ENCODE results near the gene USP17L17. TPM values are rescaled to one million over a fixed set of nuclear protein-coding genes. Genes with fewer than 3 reads are reported as not detected.
"Not testable (repeated sequence)": the region's sequence is repeated elsewhere in the genome, so short reads cannot be mapped to it uniquely, and the experiment has no call there.

USP17L17 gene, protein sequence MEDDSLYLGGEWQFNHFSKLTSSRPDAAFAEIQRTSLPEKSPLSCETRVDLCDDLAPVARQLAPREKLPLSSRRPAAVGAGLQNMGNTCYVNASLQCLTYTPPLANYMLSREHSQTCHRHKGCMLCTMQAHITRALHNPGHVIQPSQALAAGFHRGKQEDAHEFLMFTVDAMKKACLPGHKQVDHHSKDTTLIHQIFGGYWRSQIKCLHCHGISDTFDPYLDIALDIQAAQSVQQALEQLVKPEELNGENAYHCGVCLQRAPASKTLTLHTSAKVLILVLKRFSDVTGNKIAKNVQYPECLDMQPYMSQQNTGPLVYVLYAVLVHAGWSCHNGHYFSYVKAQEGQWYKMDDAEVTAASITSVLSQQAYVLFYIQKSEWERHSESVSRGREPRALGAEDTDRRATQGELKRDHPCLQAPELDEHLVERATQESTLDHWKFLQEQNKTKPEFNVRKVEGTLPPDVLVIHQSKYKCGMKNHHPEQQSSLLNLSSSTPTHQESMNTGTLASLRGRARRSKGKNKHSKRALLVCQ
- total RNA-seq (2014; rRNA removed; shearing (Covaris generic); ENCODE audit: low replicate concordance): not detected in 2 replicates

DNA sequence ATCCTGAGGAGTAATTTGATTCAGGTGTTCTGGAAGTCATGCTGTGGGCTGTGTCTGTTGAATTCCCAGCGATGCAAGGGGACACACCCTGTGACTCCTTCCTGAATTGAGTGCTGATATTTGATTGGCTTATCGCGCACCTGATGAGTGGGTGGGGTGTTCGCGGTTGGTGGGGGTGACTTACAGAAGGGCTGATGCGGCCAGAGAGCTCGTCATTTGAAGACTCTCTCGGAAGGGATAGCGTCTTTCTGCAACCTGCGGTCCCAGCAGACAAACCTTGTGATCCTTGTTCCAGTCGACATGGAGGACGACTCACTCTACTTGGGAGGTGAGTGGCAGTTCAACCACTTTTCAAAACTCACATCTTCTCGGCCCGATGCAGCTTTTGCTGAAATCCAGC is at the start of gene USP17L17:
Gene USP17L17, plus strand, starts transcription at position 301 of the 400 bp plus-strand sequence. Its CDS starts 0 bp downstream, at position 301.
- DNase-seq (ENCODE audit: low read depth); in situ Hi-C loops (cut with HindIII; ENCODE audit: low pct_unique_long_range_greater_than_20kb, low sequenced_read_pairs): not testable (repeated sequence)

DNA sequence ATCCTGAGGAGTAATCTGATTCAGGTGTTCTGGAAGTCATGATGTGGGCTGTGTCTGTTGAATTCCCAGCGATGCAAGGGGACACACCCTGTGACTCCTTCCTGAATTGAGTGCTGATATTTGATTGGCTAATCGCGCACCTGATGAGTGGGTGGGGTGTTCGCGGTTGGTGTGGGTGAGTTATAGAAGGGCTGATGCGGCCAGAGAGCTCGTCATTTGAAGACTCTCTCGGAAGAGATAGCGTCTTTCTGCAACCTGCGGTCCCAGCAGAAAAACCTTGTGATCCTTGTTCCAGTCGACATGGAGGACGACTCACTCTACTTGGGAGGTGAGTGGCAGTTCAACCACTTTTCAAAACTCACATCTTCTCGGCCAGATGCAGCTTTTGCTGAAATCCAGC is 33.3 kb upstream of the USP17L17 start, which contains the start of gene USP17L10:
Gene USP17L10, plus strand, starts transcription at position 301 of the 400 bp plus-strand sequence. Its CDS starts 0 bp downstream, at position 301.
- DNase-seq (ENCODE audit: low read depth); in situ Hi-C loops (cut with HindIII; ENCODE audit: low pct_unique_long_range_greater_than_20kb, low sequenced_read_pairs): not testable (repeated sequence)

DNA sequence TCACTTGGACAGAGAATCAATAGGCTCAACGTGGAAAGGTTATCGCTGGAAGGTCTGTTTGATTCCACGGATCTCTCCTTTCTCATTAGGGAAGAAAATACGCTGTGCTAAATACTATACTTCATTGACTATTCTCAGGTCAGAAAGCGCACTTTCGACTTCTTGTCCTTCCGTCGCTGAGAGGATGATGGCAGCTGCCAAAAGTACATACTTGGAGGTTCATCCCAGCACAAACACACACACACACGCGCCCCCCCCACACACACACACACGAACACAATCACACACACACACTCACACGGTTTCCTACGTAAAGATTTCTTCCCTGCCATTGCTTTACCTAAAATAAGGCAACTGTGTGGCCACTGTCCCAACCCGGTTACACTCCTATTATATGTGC is 29.0 kb upstream of the USP17L17 start:
- DNase-seq (ENCODE audit: low read depth); in situ Hi-C loops (cut with HindIII; ENCODE audit: low pct_unique_long_range_greater_than_20kb, low sequenced_read_pairs): not testable (repeated sequence)

DNA sequence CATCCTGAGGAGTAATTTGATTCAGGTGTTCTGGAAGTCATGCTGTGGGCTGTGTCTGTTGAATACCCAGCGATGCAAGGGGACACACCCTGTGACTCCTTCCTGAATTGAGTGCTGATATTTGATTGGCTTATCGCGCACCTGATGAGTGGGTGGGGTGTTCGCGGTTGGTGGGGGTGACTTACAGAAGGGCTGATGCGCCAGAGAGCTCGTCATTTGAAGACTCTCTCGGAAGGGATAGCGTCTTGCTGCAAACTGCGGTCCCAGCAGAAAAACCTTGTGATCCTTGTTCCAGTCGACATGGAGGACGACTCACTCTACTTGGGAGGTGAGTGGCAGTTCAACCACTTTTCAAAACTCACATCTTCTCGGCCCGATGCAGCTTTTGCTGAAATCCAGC is 28.6 kb upstream of the USP17L17 start, which contains the start of gene USP17L11:
Gene USP17L11, plus strand, starts transcription at position 301 of the 400 bp plus-strand sequence. Its CDS starts 0 bp downstream, at position 301.
- in situ Hi-C loops (cut with HindIII; ENCODE audit: low pct_unique_long_range_greater_than_20kb, low sequenced_read_pairs); DNase-seq (ENCODE audit: low read depth): not testable (repeated sequence)

DNA sequence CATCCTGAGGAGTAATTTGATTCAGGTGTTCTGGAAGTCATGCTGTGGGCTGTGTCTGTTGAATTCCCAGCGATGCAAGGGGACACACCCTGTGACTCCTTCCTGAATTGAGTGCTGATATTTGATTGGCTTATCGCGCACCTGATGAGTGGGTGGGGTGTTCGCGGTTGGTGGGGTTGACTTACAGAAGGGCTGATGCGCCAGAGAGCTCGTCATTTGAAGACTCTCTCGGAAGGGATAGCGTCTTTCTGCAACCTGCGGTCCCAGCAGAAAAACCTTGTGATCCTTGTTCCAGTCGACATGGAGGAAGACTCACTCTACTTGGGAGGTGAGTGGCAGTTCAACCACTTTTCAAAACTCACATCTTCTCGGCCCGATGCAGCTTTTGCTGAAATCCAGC is 23.8 kb upstream of the USP17L17 start, which contains the start of gene USP17L12:
Gene USP17L12, plus strand, starts transcription at position 301 of the 400 bp plus-strand sequence. Its CDS starts 0 bp downstream, at position 301.
- DNase-seq (ENCODE audit: low read depth); in situ Hi-C loops (cut with HindIII; ENCODE audit: low pct_unique_long_range_greater_than_20kb, low sequenced_read_pairs): not testable (repeated sequence)

DNA sequence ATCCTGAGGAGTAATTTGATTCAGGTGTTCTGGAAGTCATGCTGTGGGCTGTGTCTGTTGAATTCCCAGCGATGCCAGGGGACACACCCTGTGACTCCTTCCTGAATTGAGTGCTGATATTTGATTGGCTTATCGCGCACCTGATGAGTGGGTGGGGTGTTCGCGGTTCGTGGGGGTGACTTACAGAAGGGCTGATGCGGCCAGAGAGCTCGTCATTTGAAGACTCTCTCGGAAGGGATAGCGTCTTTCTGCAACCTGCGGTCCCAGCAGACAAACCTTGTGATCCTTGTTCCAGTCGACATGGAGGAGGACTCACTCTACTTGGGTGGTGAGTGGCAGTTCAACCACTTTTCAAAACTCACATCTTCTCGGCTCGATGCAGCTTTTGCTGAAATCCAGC is 19.1 kb upstream of the USP17L17 start, which contains the start of gene USP17L13:
Gene USP17L13, plus strand, starts transcription at position 301 of the 400 bp plus-strand sequence. Its CDS starts 0 bp downstream, at position 301.
- in situ Hi-C loops (cut with HindIII; ENCODE audit: low pct_unique_long_range_greater_than_20kb, low sequenced_read_pairs); DNase-seq (ENCODE audit: low read depth): not testable (repeated sequence)

DNA sequence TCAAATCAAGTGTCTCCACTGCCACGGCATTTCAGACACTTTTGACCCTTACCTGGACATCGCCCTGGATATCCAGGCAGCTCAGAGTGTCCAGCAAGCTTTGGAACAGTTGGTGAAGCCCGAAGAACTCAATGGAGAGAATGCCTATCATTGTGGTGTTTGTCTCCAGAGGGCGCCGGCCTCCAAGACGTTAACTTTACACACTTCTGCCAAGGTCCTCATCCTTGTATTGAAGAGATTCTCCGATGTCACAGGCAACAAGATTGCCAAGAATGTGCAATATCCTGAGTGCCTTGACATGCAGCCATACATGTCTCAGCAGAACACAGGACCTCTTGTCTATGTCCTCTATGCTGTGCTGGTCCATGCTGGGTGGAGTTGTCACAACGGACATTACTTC is 13.4 kb upstream of the USP17L17 start:
- in situ Hi-C loops (cut with HindIII; ENCODE audit: low pct_unique_long_range_greater_than_20kb, low sequenced_read_pairs); DNase-seq (ENCODE audit: low read depth): not testable (repeated sequence)

DNA sequence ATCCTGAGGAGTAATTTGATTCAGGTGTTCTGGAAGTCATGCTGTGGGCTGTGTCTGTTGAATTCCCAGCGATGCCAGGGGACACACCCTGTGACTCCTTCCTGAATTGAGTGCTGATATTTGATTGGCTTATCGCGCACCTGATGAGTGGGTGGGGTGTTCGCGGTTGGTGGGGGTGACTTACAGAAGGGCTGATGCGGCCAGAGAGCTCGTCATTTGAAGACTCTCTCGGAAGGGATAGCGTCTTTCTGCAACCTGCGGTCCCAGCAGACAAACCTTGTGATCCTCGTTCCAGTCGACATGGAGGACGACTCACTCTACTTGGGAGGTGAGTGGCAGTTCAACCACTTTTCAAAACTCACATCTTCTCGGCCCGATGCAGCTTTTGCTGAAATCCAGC is 9.6 kb upstream of the USP17L17 start, which contains the start of gene USP17L15:
Gene USP17L15, plus strand, starts transcription at position 301 of the 400 bp plus-strand sequence. Its CDS starts 0 bp downstream, at position 301.
- in situ Hi-C loops (cut with HindIII; ENCODE audit: low pct_unique_long_range_greater_than_20kb, low sequenced_read_pairs); DNase-seq (ENCODE audit: low read depth): not testable (repeated sequence)

DNA sequence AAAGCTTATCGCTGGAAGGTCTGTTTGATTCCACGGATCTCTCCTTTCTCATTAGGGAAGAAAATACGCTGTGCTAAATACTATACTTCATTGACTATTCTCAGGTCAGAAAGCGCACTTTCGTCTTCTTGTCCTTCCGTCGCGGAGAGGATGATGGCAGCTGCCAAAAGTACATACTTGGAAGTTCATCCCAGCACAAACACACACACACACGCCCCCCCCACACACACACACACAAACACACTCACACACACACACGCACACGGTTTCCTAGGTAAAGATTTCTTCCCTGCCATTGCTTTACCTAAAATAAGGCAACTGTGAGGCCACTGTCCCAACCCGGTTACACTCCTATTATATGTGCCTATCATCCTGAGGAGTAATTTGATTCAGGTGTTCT is 5.2 kb upstream of the USP17L17 start:
- in situ Hi-C loops (cut with HindIII; ENCODE audit: low pct_unique_long_range_greater_than_20kb, low sequenced_read_pairs); DNase-seq (ENCODE audit: low read depth): not testable (repeated sequence)

DNA sequence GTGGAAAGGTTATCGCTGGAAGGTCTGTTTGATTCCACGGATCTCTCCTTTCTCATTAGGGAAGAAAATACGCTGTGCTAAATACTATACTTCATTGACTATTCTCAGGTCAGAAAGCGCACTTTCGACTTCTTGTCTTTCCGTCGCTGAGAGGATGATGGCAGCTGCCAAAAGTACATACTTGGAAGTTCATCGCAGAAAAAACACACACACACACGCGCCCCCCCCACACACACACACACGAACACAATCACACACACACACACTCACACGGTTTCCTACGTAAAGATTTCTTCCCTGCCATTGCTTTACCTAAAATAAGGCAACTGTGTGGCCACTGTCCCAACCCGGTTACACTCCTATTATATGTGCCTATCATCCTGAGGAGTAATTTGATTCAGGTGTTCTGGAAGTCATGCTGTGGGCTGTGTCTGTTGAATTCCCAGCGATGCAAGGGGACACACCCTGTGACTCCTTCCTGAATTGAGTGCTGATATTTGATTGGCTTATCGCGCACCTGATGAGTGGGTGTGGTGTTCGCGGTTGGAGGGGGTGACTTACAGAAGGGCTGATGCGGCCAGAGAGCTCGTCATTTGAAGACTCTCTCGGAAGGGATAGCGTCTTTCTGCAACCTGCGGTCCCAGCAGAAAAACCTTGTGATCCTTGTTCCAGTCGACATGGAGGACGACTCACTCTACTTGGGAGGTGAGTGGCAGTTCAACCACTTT is 4.4 kb downstream of the USP17L17 start, which contains the start of gene USP17L18:
Gene USP17L18, plus strand, starts transcription at position 678 of the 728 bp plus-strand sequence. Its CDS starts 0 bp downstream, at position 678.
- DNase-seq (ENCODE audit: low read depth); in situ Hi-C loops (cut with HindIII; ENCODE audit: low pct_unique_long_range_greater_than_20kb, low sequenced_read_pairs): not testable (repeated sequence)

DNA sequence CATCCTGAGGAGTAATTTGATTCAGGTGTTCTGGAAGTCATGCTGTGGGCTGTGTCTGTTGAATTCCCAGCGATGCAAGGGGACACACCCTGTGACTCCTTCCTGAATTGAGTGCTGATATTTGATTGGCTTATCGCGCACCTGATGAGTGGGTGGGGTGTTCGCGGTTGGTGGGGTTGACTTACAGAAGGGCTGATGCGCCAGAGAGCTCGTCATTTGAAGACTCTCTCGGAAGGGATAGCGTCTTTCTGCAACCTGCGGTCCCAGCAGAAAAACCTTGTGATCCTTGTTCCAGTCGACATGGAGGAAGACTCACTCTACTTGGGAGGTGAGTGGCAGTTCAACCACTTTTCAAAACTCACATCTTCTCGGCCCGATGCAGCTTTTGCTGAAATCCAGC is 9.4 kb downstream of the USP17L17 start, which contains the start of gene USP17L19:
Gene USP17L19, plus strand, starts transcription at position 301 of the 400 bp plus-strand sequence. Its CDS starts 0 bp downstream, at position 301.
- in situ Hi-C loops (cut with HindIII; ENCODE audit: low pct_unique_long_range_greater_than_20kb, low sequenced_read_pairs); DNase-seq (ENCODE audit: low read depth): not testable (repeated sequence)

DNA sequence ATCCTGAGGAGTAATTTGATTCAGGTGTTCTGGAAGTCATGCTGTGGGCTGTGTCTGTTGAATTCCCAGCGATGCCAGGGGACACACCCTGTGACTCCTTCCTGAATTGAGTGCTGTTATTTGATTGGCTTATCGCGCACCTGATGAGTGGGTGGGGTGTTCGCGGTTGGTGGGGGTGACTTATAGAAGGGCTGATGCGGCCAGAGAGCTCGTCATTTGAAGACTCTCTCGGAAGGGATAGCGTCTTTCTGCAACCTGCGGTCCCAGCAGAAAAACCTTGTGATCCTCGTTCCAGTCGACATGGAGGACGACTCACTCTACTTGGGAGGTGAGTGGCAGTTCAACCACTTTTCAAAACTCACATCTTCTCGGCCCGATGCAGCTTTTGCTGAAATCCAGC is 14.1 kb downstream of the USP17L17 start, which contains the start of gene USP17L20:
Gene USP17L20, plus strand, starts transcription at position 301 of the 400 bp plus-strand sequence. Its CDS starts 0 bp downstream, at position 301.
- in situ Hi-C loops (cut with HindIII; ENCODE audit: low pct_unique_long_range_greater_than_20kb, low sequenced_read_pairs); DNase-seq (ENCODE audit: low read depth): not testable (repeated sequence)

DNA sequence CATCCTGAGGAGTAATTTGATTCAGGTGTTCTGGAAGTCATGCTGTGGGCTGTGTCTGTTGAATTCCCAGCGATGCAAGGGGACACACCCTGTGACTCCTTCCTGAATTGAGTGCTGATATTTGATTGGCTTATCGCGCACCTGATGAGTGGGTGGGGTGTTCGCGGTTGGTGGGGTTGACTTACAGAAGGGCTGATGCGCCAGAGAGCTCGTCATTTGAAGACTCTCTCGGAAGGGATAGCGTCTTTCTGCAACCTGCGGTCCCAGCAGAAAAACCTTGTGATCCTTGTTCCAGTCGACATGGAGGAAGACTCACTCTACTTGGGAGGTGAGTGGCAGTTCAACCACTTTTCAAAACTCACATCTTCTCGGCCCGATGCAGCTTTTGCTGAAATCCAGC is 18.9 kb downstream of the USP17L17 start, which contains the start of gene USP17L21:
Gene USP17L21, plus strand, starts transcription at position 301 of the 400 bp plus-strand sequence. Its CDS starts 0 bp downstream, at position 301.
- in situ Hi-C loops (cut with HindIII; ENCODE audit: low pct_unique_long_range_greater_than_20kb, low sequenced_read_pairs); DNase-seq (ENCODE audit: low read depth): not testable (repeated sequence)

DNA sequence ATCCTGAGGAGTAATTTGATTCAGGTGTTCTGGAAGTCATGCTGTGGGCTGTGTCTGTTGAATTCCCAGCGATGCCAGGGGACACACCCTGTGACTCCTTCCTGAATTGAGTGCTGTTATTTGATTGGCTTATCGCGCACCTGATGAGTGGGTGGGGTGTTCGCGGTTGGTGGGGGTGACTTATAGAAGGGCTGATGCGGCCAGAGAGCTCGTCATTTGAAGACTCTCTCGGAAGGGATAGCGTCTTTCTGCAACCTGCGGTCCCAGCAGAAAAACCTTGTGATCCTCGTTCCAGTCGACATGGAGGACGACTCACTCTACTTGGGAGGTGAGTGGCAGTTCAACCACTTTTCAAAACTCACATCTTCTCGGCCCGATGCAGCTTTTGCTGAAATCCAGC is 23.6 kb downstream of the USP17L17 start, which contains the start of gene USP17L22:
Gene USP17L22, plus strand, starts transcription at position 301 of the 400 bp plus-strand sequence. Its CDS starts 0 bp downstream, at position 301.
- in situ Hi-C loops (cut with HindIII; ENCODE audit: low pct_unique_long_range_greater_than_20kb, low sequenced_read_pairs); DNase-seq (ENCODE audit: low read depth): not testable (repeated sequence)

DNA sequence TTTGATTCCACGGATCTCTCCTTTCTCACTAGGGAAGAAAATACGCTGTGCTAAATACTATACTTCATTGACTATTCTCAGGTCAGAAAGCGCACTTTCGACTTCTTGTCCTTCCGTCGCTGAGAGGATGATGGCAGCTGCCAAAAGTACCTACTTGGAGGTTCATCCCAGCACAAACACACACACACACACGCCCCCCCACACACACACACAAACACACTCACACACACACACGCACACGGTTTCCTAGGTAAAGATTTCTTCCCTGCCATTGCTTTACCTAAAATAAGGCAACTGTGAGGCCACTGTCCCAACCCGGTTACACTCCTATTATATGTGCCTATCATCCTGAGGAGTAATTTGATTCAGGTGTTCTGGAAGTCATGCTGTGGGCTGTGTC is 28.0 kb downstream of the USP17L17 start:
- in situ Hi-C loops (cut with HindIII; ENCODE audit: low pct_unique_long_range_greater_than_20kb, low sequenced_read_pairs); DNase-seq (ENCODE audit: low read depth): not testable (repeated sequence)
